GM19468 (cell line): ENCODE data around the gene OR13C5.
"Not testable (repeated sequence)": the region's sequence is repeated elsewhere in the genome, so short reads cannot be mapped to it uniquely, and the experiment has no call there.

ENCODE experiments used
- ATAC-seq: cut with Tn5 transposase; IDR thresholded peaks from one replicate; pipeline ENCODE4 v1.9.1; 2021; ENCODE audit warnings: mild to moderate bottlenecking, moderate library complexity, moderate number of reproducible peaks; ENCODE audit not compliant: unreplicated experiment; ENCODE audit errors: extremely low read depth

The OR13C5 gene

GRCh38 chr9:104599313-104599712 lies at the start of gene OR13C5:
OR13C5 (minus strand) TSS chr9:104599413; CDS start chr9:104599413, 0 bp downstream.
- ATAC-seq, result not testable (repeated sequence)

DNA sequence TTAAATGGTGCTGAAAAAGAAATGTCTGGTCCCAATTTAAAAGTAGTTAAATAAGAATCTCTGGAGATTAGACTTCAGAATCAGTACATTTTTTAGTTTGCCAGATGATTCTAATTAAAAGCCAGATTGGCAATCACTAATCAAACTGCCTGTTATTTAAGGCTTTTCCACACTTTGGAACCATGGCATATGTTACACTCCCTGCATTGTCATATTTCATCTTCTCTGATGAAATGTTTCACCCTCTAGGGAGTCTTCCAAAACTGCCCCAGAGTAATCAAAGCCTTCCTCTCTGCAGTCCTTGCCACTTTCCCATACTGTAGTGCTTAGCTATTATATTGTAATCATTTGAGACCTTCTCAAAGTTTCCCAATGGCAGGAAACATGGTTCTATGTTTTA lies 36.2 kb upstream of the OR13C5 start:
- ATAC-seq, result no peak

GRCh38 chr9:104633976-104634520 lies 34.8 kb upstream of the OR13C5 start:
- ATAC-seq, result no peak

- ATAC-seq, result not testable (repeated sequence)
These were observed 26.8 kb upstream of the OR13C5 start for GRCh38 chr9:104625964-104626363.

DNA sequence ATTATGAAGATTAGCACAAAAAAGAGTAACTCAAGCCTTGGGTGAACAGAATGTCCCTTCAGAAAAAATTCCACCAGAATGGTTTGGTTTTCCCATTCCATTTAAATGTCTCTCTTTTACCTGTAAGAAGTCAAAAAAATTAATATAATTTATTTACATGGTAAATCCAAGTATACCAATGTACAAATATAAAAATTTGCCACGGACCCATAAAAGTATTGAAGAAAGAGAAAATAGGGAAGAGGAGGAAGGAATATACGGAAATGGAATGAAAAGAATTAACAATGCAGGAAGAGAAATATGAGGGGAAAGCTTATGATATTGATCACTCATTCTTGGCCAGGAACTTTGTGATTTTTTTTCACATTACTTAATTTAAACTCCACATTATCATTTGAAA lies 18.9 kb upstream of the OR13C5 start, which contains the start of gene OR13C9:
TSS of gene OR13C9 (minus strand) at position 101 of the 400 bp plus-strand sequence. CDS start at position 101, 0 bp downstream.
- ATAC-seq, result no peak

DNA sequence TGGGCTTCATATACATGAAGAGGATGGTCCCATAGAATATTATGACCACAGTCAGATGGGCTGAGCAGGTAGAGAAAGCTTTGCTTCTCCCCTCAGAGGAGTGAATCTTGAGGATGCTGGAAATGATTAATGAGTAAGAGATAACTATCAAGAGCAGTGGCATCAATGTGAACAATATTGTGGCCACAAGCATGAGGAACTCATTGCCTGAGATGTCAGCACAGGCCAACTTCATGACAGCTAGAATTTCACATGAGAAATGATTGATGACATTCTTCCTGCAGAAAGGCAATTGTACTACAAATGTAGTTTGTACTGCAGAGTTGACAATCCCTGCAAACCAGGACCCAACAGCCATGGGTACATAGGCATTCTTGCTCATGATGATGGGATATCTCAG lies 18.2 kb upstream of the OR13C5 start:
- no peak for ATAC-seq

DNA sequence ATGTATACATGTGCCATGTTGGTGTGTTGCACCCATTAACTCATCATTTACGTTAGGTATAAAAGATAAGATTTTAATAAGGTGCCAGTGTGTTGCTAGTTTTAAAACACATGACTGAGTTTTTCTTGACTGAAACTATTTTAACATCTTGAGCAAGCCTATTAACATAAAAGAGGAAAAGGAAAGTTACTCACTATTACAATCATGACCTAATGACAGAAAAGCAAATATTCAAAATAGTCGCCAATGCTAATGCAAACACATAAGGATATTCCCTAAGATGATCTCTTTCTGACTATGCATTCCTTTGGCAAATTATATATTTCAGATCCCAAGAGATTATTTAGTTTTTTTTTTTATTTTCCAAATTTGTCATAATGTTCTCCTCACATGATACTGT lies 12.0 kb upstream of the OR13C5 start:
- no peak for ATAC-seq

DNA sequence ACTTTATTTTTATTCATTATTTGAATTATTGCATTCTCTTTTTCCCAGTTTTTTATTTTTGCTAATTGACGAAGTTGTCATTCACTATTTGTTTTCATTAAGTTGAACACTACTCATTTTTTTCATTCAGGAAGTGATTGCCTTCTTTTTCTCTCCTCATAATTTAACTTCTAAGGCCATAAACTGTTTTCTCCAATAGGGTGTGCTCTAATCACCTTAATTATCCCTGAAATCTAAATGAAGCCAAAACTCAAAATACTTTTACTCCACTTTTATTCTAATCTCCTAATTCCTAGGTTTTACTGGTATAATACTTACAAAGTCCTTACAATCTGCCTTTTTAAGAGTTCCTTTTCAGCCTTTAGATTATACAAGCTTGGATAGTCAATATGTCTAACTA lies 9.1 kb upstream of the OR13C5 start:
- no peak for ATAC-seq

GRCh38 chr9:104606152-104606551 lies 6.9 kb upstream of the OR13C5 start:
- ATAC-seq, result no peak

DNA sequence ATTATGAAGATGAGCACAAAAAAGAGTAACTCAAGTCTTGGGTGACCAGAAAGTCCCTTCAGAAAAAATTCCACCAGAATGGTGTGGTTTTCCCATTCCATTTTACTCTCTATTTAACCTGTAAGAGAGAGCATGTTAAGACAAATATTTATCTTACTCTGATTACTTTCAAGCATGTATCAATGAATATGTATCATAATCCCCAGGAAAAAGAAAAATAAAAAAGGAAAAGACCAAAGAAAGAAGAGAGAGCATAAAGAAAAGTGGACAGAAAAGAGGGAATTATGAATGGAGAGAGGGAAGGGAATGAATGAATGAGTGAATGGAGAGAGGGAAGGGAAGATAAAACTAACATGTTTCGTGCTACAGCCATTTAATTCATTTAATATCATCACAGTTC lies 6.3 kb upstream of the OR13C5 start, which contains the start of gene OR13C2:
TSS of gene OR13C2 (minus strand) at position 101 of the 400 bp plus-strand sequence. CDS start at position 101, 0 bp downstream.
- ATAC-seq, result not testable (repeated sequence)

DNA sequence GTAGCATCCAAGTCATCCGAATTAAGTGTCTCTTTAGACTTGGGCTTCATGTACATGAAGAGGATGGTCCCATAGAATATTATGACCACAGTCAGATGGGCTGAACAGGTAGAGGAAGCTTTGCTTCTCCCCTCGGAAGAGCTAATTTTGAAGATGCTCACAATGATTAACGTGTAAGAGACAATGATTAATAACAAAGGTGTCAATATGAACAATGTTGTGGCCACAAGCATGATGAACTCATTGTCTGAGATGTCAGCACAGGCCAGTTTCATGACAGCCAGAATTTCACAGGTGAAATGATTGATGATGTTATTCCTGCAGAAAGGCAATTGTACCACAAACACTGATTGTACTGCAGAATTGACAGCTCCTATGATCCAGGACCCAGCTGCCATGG lies 5.6 kb upstream of the OR13C5 start:
- ATAC-seq, result no peak

- not testable (repeated sequence) for ATAC-seq
These were observed 464 bp downstream of the OR13C5 start for GRCh38 chr9:104598749-104599148.

- ATAC-seq, result no peak
These were observed 9.6 kb downstream of the OR13C5 start for GRCh38 chr9:104589626-104590025.

DNA sequence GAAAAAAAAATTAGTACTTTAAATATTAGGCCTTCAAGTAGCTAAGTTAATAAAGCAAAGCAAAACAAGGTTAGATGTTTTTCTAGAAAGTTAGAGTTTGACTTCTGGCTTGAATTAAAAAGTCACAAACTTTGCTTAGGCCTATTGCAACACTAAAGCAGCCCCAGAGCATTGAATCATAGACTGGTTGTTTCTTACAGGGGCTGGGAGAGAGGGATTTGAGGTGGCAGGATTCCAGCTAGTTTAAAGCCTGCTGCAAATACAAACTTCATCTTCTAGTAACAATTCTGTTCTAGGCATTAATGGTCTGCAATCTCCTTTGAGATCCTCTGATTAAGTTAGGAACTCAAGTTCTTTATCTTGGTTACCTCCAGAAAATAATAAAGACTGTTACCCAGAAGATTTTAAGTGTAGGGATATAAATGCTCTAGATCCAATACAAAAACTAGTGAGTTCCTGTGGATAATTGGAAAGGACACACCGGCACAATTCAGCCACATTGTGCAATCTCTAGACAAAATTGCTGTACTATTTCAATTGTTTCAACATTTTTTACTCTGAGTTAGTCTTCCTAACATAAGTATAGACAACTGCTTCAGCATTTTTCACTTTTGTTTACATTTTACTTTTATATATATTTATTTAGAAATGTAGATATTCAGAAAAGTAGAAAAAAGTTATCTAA lies 12.6 kb downstream of the OR13C5 start:
- no peak for ATAC-seq

GRCh38 chr9:104580562-104580961 lies 18.7 kb downstream of the OR13C5 start:
- ATAC-seq, result no peak

GRCh38 chr9:104577263-104577662 lies 21.9 kb downstream of the OR13C5 start:
- ATAC-seq, result no peak

GRCh38 chr9:104575456-104575855 lies 23.8 kb downstream of the OR13C5 start:
- no peak for ATAC-seq

GRCh38 chr9:104572612-104573011 lies 26.6 kb downstream of the OR13C5 start:
- no peak for ATAC-seq

- no peak for ATAC-seq
These were observed 30.3 kb downstream of the OR13C5 start, which contains the start of gene OR13C8 for GRCh38 chr9:104568868-104569267. OR13C8 (plus strand) TSS chr9:104569168; CDS start chr9:104569168, 0 bp downstream.

- no peak for ATAC-seq
These were observed 34.9 kb downstream of the OR13C5 start for GRCh38 chr9:104564358-104564757.

- no peak for ATAC-seq
These were observed 42.2 kb downstream of the OR13C5 start for GRCh38 chr9:104556830-104557634.
